Mesodermal cell (in vitro differentiated cells): ENCODE data around the gene APBA2.

Experiments used
- H3K27ac ChIP-seq: 2 replicates; pipeline ENCODE4 v1.7.0; 2013; ENCODE audit warnings: mild to moderate bottlenecking, low read depth, low read length, moderate library complexity; ENCODE audit not compliant: severe bottlenecking
- H3K36me3 ChIP-seq: 2 replicates; pipeline ENCODE4 v1.7.1; 2013; ENCODE audit warnings: mild to moderate bottlenecking, low read length, moderate library complexity; ENCODE audit not compliant: control insufficient read depth, insufficient read depth
- H3K4me1 ChIP-seq: one replicate; pipeline ENCODE4 v1.7.1; 2013; ENCODE audit warnings: mild to moderate bottlenecking, low read length; ENCODE audit not compliant: insufficient read depth, control insufficient read depth, poor library complexity, severe bottlenecking
- H3K4me3 ChIP-seq: 2 replicates; pipeline ENCODE4 v1.7.0; 2013; ENCODE audit warnings: low read length, control low read depth, mild to moderate bottlenecking; ENCODE audit not compliant: insufficient read depth, poor library complexity, severe bottlenecking; ENCODE audit errors: extremely low read depth
- H3K9me3 ChIP-seq: 2 replicates; pipeline ENCODE4 v1.7.1; 2013; ENCODE audit warnings: mild to moderate bottlenecking, low read length, moderate library complexity; ENCODE audit not compliant: control insufficient read depth
- WGBS, 2 experiments: methylation state at CpG; one replicate each; pipeline ENCODE4 v1.1.5; 2013; ENCODE audit warnings: missing lambda C conversion rate in 2 of 2; ENCODE audit not compliant: insufficient coverage in 2 of 2; 5-methylcytosine and 5-hydroxymethylcytosine counted together

APBA2 gene

GRCh38 chr15:29089731-29090616 lies 204.2 kb downstream of the APBA2 start:
- Histone ChIP-seq H3K36me3 (no peaks in the 10 kb centered on the region), H3K4me3 (no peak overlapping the region), H3K27ac (no peak overlapping the region), H3K4me1 (no peaks in the 10 kb centered on the region), H3K9me3 (no peaks in the 10 kb centered on the region)
- WGBS, 2 experiments = 81 to 84% methylated on average over 11 to 12 of the region's 16 CpGs

- 82 to 91% methylated on average over 14 of the region's 15 CpGs for WGBS, 2 experiments
- Histone ChIP-seq H3K4me1 (no peaks in the 10 kb centered on the region), H3K27ac (no peak overlapping the region), H3K9me3 (no peaks in the 10 kb centered on the region), H3K36me3 (no peaks in the 10 kb centered on the region), H3K4me3 (no peak overlapping the region)
Observed at GRCh38 chr15:29090617-29091466, 205.1 kb downstream of the APBA2 start.

DNA sequence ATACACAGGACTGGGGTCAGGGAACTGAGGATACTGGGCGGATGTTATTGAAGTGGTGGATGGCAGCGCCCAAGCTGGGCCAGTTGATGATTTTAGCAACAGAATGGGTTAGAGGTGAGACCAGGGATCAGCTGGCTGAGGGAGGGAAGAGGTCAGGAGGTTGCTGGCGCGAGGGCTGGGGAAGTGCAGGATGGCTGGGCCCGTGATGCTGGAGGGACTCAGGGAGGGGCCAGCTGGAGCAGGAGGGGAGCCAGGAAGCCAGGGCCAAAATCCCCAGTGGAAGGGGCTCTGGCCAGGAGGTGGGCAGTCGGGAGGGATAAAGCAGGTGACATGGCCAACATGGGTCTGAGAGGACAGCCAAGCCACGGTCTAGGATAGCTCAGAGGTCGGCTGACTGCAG lies 205.9 kb downstream of the APBA2 start:
- WGBS, 2 experiments = 85 to 93% methylated on average over 8 of the region's 8 CpGs
- no peak overlapping the region for H3K27ac ChIP-seq

DNA sequence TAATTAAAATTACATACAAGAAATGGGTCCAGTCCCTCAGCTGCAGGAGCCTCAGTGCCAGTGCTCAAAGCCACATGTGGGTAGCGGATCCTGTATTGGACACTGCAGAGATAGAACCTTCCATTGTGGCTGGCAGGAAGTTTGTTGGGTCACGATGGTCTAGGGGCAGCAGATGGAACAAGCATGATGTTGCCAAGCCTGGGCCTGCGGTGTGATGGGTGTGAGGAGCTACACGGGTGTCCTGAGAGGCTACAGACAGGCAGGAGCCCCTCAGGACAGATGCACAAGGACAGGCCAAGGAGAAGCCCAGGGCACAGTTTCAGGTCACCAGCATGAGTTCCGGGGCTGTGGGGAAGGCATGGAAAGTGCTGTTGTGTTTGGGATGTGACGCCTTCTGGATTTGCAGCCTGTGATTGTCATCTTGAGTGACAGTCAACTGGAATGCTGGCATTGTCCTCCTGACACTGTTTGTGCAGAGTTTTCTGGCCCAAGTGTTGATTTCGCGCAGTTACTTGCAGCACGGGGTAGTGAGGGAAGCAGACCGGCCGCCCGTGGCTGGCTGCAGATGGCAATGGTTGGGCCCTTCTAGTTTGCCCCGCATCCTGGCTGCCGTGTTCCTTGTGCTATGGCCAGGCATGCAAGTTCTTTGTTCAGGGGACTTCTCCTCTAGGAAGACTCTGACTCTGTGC lies 206.7 kb downstream of the APBA2 start:
- WGBS, 2 experiments = 96 to 98% methylated on average over 13 to 14 of the region's 14 CpGs
- Histone ChIP-seq H3K36me3 (no peaks in the 10 kb centered on the region), H3K4me1 (no peaks in the 10 kb centered on the region), H3K4me3 (no peak overlapping the region), H3K9me3 (no peaks in the 10 kb centered on the region), H3K27ac (no peak overlapping the region)

More for the DNA sequence above, 205.9 kb downstream of the APBA2 start:
- Histone ChIP-seq H3K4me3 (no peak overlapping the region), H3K9me3 (no peaks in the 10 kb centered on the region), H3K4me1 (no peaks in the 10 kb centered on the region), H3K36me3 (no peaks in the 10 kb centered on the region)

GRCh38 chr15:29093065-29093435 lies 207.3 kb downstream of the APBA2 start:
- WGBS, 2 experiments = 97 to 99% methylated on average over 14 to 17 of the region's 17 CpGs
- Histone ChIP-seq H3K27ac (no peak overlapping the region), H3K4me1 (no peaks in the 10 kb centered on the region)

GRCh38 chr15:29093696-29094343 lies 208.0 kb downstream of the APBA2 start:
- Histone ChIP-seq H3K36me3 (peaks cover under 1% of the 10 kb centered on the region), H3K4me1 (no peaks in the 10 kb centered on the region), H3K9me3 (no peaks in the 10 kb centered on the region), H3K27ac (no peak overlapping the region), H3K4me3 (no peak overlapping the region)
- 94 to 97% methylated on average over 4 to 9 of the region's 12 CpGs for WGBS, 2 experiments

More at GRCh38 chr15:29093065-29093435, 207.3 kb downstream of the APBA2 start:
- H3K4me3 ChIP-seq = no peak overlapping the region
- no peaks in the 10 kb centered on the region for H3K9me3 ChIP-seq
- H3K36me3 ChIP-seq = no peaks in the 10 kb centered on the region

GRCh38 chr15:29094711-29095110 lies 208.9 kb downstream of the APBA2 start:
- H3K4me1 ChIP-seq = no peaks in the 10 kb centered on the region
- H3K4me3 ChIP-seq = no peak overlapping the region
- H3K27ac ChIP-seq = no peak overlapping the region
- H3K9me3 ChIP-seq = no peaks in the 10 kb centered on the region
- WGBS, 2 experiments = 90% methylated on average over 2 of the region's 2 CpGs; no CpG with 5 or more reads in 1 of the 2 experiments
- peaks cover 6% of the 10 kb centered on the region for H3K36me3 ChIP-seq

DNA sequence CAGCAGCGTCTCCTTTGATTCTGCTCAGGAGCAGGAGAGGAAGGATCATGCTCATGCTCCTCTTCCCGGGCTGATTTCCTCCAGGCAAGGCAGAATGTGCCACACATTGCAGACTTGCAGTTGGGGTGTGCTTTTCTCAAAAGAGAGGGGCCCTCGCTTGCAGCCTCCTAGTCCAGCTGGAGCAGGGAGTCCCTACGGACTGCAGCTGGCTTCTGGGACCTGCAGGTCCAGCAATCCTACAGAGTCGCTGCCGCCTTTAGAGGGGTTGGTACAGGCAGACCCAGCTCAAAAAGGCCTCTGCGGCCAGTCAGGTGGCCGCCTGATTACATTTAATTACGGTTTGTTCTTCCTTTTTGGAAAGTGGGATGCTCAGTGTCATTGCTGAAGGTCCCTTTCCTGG lies 210.0 kb downstream of the APBA2 start:
- no peaks in the 10 kb centered on the region for H3K4me1 ChIP-seq
- no peak overlapping the region for H3K27ac ChIP-seq
- H3K36me3 ChIP-seq = peaks cover 6% of the 10 kb centered on the region
- 94 to 98% methylated on average over 4 to 9 of the region's 9 CpGs for WGBS, 2 experiments
- no peaks in the 10 kb centered on the region for H3K9me3 ChIP-seq
- no peak overlapping the region for H3K4me3 ChIP-seq

DNA sequence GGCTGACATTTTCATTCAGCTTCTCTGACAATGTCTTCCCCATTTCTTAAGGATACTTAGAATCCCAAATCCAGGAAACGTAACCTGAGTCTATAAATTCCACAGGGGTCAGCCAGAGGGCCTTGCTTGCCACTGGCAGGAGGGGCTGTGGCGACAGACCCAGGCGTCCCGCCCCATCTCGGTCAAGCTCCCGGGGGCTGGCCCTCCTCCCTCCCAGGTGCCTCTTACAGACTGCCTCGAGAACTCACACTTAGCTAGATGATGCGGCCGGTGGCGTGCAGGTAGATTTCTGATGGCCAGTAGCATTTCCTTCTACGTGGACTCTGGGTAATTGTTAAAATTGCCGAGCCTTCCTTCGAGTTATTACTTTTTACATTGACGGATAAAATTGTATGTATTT lies 211.4 kb downstream of the APBA2 start:
- H3K27ac ChIP-seq = no peak overlapping the region
- H3K4me1 ChIP-seq = no peaks in the 10 kb centered on the region
- peaks cover 6% of the 10 kb centered on the region for H3K36me3 ChIP-seq
- H3K9me3 ChIP-seq = no peaks in the 10 kb centered on the region
- 84 to 86% methylated on average over 10 of the region's 14 CpGs for WGBS, 2 experiments
- H3K4me3 ChIP-seq = no peak overlapping the region

- peaks cover 6% of the 10 kb centered on the region for H3K36me3 ChIP-seq
- WGBS, 2 experiments = 100% methylated on average over 3 to 5 of the region's 9 CpGs
- H3K4me3 ChIP-seq = no peak overlapping the region
- no peak overlapping the region for H3K27ac ChIP-seq
- no peaks in the 10 kb centered on the region for H3K9me3 ChIP-seq
- H3K4me1 ChIP-seq = no peaks in the 10 kb centered on the region
Observed at GRCh38 chr15:29097971-29098370, 212.2 kb downstream of the APBA2 start.
